ENCODE data around the gene MTUS2.

The MTUS2 gene

DNA sequence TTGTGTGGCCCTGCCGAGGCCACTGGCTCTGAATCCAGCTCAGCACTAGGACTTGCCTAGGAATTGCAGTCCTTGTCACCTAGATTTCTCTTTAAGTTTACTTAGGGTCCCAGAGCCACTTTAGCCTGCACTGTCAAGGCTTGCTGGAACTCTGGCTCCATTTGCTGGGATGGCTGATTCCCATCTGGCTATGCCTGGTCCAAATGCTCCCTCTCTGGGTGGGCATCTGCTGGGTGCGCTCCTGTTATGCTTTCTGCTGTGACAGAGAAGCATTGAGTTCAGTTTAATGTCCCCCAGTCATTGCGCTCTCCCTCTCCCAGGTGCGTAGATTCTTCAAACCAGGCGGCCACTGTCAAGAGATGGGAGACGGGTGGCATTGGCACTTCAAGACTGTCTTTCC, 102.2 kb downstream of the MTUS2 start:
- no peaks in the 10 kb centered on the region for H3K9me3 ChIP-seq (ENCODE audit: control insufficient read depth, low read length)
- no peaks in the 10 kb centered on the region for H3K36me3 ChIP-seq (ENCODE audit: control insufficient read depth, insufficient read depth, low read length)
- no peaks in the 10 kb centered on the region for H3K27me3 ChIP-seq (ENCODE audit: control insufficient read depth, insufficient read depth, low read length)
- H3K4me3 ChIP-seq (ENCODE audit: low read length), result no peak overlapping the region
- H3K9ac ChIP-seq (ENCODE audit: low read length), result no peak overlapping the region
- no peaks in the 10 kb centered on the region for H3K4me1 ChIP-seq (ENCODE audit: control insufficient read depth, insufficient read depth, low read length)

DNA sequence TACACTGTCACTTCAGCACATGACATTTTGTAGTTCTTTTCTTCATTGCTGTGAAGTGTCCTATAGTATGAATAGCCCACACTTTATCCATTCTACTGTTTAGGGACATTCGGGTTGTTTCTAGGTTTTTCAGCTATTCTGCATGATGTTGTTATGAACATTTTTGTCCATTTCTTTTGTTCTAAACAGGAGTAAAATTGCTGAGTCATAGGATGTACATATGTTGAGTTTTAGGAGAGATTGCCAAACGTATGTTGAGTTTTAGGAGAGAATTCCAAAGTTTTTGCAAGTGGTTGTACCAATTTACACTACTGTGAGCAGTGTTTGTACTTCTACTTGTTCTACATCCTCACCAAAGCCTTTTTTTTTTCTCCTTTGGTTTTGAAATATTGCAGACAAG, 115.0 kb downstream of the MTUS2 start:
- Histone ChIP-seq H3K9ac (ENCODE audit: low read length) (no peak overlapping the region), H3K36me3 (ENCODE audit: control insufficient read depth, insufficient read depth, low read length) (no peaks in the 10 kb centered on the region), H3K9me3 (ENCODE audit: control insufficient read depth, low read length) (no peaks in the 10 kb centered on the region), H3K27me3 (ENCODE audit: control insufficient read depth, insufficient read depth, low read length) (no peaks in the 10 kb centered on the region), H3K4me3 (ENCODE audit: low read length) (no peak overlapping the region), H3K4me1 (ENCODE audit: control insufficient read depth, insufficient read depth, low read length) (no peaks in the 10 kb centered on the region)

GRCh38 chr13:28942906-28943305, 122.8 kb downstream of the MTUS2 start:
- Histone ChIP-seq H3K36me3 (ENCODE audit: control insufficient read depth, insufficient read depth, low read length) (no peaks in the 10 kb centered on the region), H3K4me1 (ENCODE audit: control insufficient read depth, insufficient read depth, low read length) (no peaks in the 10 kb centered on the region), H3K9ac (ENCODE audit: low read length) (no peak overlapping the region), H3K27me3 (ENCODE audit: control insufficient read depth, insufficient read depth, low read length) (no peaks in the 10 kb centered on the region), H3K9me3 (ENCODE audit: control insufficient read depth, low read length) (no peaks in the 10 kb centered on the region), H3K4me3 (ENCODE audit: low read length) (no peak overlapping the region)

DNA sequence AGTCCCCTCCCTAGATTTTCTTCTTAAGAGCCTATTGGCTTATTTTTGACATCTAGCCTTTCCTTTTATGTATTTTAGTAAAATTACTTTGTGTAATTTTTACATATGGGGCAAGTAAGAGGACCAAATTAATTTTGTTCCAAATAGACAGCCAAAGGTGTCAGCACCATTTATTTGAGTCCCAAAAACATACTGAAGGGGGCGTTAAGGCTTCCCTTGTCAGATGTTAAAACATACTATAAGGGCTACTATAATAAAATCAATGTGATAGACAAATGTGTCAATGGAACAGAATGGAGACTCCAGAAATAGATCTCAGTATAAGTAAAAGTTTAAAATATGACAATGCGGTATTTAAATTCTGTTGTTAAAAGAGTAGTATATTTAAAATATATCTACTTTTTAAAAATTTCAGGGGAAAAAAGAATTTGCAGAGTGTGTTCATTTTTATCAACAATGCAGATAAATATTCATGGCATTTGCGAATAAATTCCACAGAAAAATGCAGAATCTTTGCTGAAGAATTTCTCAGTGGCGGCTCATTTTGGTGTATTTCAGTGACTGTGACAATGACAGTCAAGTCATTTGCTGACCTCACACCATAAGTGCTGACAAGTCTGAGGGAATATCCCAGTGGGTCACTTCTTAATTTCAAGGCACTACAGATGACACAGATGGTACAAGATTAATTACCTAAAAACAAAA, 133.7 kb downstream of the MTUS2 start:
- no peak overlapping the region for H3K4me3 ChIP-seq (ENCODE audit: low read length)
- no peaks in the 10 kb centered on the region for H3K36me3 ChIP-seq (ENCODE audit: control insufficient read depth, insufficient read depth, low read length)
- H3K9ac ChIP-seq (ENCODE audit: low read length), result no peak overlapping the region
- no peaks in the 10 kb centered on the region for H3K27me3 ChIP-seq (ENCODE audit: control insufficient read depth, insufficient read depth, low read length)
- H3K4me1 ChIP-seq (ENCODE audit: control insufficient read depth, insufficient read depth, low read length), result no peaks in the 10 kb centered on the region
- no peaks in the 10 kb centered on the region for H3K9me3 ChIP-seq (ENCODE audit: control insufficient read depth, low read length)

DNA sequence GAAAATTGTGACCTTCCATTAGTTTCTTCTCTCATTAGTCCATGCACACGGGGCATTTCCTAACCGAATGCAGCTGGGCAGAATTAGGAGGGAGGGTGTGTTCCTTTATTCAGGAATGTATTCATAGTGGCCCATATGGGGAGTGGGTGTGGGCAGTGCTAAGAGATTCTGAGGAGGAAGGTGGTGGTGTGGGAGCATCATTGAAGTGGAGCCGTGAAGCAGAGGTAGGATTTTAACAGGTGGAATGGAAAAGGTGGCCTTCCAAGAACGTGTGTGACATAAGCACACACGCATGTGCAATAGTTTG, 134.2 kb downstream of the MTUS2 start:
- Histone ChIP-seq H3K36me3 (ENCODE audit: control insufficient read depth, insufficient read depth, low read length) (no peaks in the 10 kb centered on the region), H3K27me3 (ENCODE audit: control insufficient read depth, insufficient read depth, low read length) (no peaks in the 10 kb centered on the region), H3K4me3 (ENCODE audit: low read length) (no peak overlapping the region), H3K9ac (ENCODE audit: low read length) (no peak overlapping the region), H3K9me3 (ENCODE audit: control insufficient read depth, low read length) (no peaks in the 10 kb centered on the region), H3K4me1 (ENCODE audit: control insufficient read depth, insufficient read depth, low read length) (no peaks in the 10 kb centered on the region)

DNA sequence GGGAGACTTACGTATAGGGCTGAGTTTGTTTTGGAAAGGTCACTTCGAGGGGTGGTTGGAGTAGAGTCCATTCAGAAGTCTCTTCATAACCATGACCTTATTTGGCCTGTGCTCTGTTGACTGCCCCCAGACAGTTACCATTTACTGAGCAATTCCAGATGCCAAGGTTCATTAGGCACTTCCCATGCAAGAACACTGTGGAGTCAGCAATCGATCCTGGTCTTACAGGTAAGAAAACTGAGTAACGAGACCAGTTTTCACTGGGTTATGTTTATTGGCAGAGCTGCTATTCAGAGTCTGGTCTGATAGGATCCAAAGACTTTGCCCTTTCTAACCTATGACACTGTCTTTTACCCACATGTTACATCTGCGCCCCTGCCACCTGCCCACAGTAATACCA, 134.7 kb downstream of the MTUS2 start:
- no peak overlapping the region for H3K4me3 ChIP-seq (ENCODE audit: low read length)
- no peaks in the 10 kb centered on the region for H3K36me3 ChIP-seq (ENCODE audit: control insufficient read depth, insufficient read depth, low read length)
- H3K9ac ChIP-seq (ENCODE audit: low read length), result no peak overlapping the region
- H3K27me3 ChIP-seq (ENCODE audit: control insufficient read depth, insufficient read depth, low read length), result no peaks in the 10 kb centered on the region
- no peaks in the 10 kb centered on the region for H3K9me3 ChIP-seq (ENCODE audit: control insufficient read depth, low read length)
- no peaks in the 10 kb centered on the region for H3K4me1 ChIP-seq (ENCODE audit: control insufficient read depth, insufficient read depth, low read length)

DNA sequence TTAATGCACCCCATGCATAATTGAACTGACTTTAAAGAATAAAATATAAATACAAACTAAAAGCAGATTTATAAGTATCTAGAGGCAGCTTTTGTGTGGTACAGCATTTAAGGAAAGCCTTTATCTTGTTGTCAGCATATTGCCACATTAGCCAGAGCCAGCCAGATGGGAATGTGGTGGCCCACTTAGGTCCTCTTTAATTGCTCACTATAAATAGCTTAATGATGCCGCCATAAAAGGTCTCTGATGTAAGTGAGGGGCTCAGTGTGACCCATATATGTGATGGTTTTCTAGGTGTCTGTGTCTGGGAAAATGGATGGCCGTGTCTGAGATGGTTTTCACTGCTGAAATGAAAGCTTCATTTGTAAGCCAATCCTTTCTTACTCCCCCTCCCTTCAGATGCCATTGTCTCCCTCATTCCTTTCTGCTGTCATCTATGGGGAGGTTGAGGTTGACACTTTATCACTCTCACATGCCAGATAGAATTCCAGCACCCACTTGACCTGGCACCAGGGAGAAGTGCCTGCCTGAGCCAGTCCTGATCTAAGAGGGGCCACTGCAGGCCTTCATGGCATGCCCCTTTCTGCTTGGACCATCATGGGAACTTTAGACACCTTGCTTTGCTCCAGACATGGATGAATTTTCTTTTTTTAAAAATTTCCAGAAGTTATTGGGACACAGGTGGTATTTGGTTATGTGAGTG, 135.3 kb downstream of the MTUS2 start:
- Histone ChIP-seq H3K4me1 (ENCODE audit: control insufficient read depth, insufficient read depth, low read length) (no peaks in the 10 kb centered on the region), H3K9ac (ENCODE audit: low read length) (no peak overlapping the region), H3K27me3 (ENCODE audit: control insufficient read depth, insufficient read depth, low read length) (no peaks in the 10 kb centered on the region), H3K4me3 (ENCODE audit: low read length) (no peak overlapping the region), H3K9me3 (ENCODE audit: control insufficient read depth, low read length) (no peaks in the 10 kb centered on the region), H3K36me3 (ENCODE audit: control insufficient read depth, insufficient read depth, low read length) (no peaks in the 10 kb centered on the region)

- H3K27me3 ChIP-seq (ENCODE audit: control insufficient read depth, insufficient read depth, low read length), result no peaks in the 10 kb centered on the region
- H3K4me3 ChIP-seq (ENCODE audit: low read length), result no peak overlapping the region
- H3K36me3 ChIP-seq (ENCODE audit: control insufficient read depth, insufficient read depth, low read length), result no peaks in the 10 kb centered on the region
- H3K9ac ChIP-seq (ENCODE audit: low read length), result no peak overlapping the region
- no peaks in the 10 kb centered on the region for H3K4me1 ChIP-seq (ENCODE audit: control insufficient read depth, insufficient read depth, low read length)
- H3K9me3 ChIP-seq (ENCODE audit: control insufficient read depth, low read length), result no peaks in the 10 kb centered on the region
Observed at GRCh38 chr13:28958018-28958417, 137.9 kb downstream of the MTUS2 start.

DNA sequence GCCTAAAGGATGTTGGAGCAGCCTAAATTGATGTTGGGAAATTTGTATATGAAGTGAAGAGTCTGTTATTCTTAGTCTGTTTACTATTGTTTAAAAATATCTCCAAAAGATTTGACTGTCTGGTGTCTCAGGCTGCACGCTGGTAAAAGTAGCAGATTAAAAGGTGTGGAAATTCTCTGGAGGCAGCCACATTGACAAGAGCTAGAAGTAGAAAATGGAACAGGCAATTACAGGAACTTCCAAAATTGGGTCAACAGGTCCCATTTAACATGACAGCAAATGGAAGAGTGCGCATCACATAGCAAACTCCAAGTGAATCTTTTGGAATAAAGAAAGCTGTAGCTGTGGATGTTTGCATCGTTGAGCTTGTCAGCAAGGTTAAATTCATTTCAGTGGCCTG, 138.3 kb downstream of the MTUS2 start:
- Histone ChIP-seq H3K27me3 (ENCODE audit: control insufficient read depth, insufficient read depth, low read length) (no peaks in the 10 kb centered on the region), H3K9me3 (ENCODE audit: control insufficient read depth, low read length) (no peaks in the 10 kb centered on the region), H3K4me3 (ENCODE audit: low read length) (no peak overlapping the region), H3K36me3 (ENCODE audit: control insufficient read depth, insufficient read depth, low read length) (no peaks in the 10 kb centered on the region), H3K4me1 (ENCODE audit: control insufficient read depth, insufficient read depth, low read length) (no peaks in the 10 kb centered on the region), H3K9ac (ENCODE audit: low read length) (no peak overlapping the region)

DNA sequence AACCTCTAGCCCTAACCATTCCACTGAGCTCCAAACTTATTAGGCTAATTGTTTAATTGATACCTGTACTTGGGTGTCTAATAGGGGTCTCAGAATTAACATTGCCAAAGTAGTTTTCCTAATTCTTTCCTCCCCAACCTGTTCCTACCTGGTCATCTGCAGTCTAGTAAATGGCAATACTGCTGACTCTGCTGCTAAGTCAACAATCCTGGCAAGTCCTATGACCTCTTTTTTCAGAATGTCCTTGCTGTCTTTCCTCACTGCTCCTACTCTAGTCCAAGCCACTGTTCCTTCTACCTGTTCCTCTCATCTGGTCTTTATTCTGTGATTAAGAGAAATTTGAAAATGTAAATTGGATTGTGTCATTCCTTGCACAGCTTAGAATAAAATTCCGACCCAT, 143.9 kb downstream of the MTUS2 start:
- Histone ChIP-seq H3K9me3 (ENCODE audit: control insufficient read depth, low read length) (no peaks in the 10 kb centered on the region), H3K9ac (ENCODE audit: low read length) (no peak overlapping the region), H3K27me3 (ENCODE audit: control insufficient read depth, insufficient read depth, low read length) (no peaks in the 10 kb centered on the region), H3K4me1 (ENCODE audit: control insufficient read depth, insufficient read depth, low read length) (no peaks in the 10 kb centered on the region), H3K36me3 (ENCODE audit: control insufficient read depth, insufficient read depth, low read length) (no peaks in the 10 kb centered on the region), H3K4me3 (ENCODE audit: low read length) (no peak overlapping the region)

DNA sequence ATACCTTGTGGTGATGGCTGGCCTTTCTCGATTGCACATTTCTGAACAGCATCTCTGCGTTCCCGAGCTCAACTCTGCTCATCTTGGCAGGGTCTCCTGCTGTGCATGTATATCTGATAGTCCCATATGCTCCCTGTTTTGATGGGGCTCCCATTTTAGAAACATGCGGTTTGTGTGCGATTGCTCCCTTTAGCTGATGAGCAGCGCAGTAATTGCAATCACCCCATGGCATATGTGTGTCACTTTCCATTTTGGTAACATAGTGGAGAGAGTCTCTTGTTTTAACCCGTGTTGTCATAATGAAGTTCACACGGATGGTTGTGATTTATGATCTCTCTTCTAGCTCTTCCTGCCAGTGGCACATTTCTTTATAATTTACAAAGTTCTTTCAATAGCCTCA, 144.7 kb downstream of the MTUS2 start:
- H3K9me3 ChIP-seq (ENCODE audit: control insufficient read depth, low read length), result no peaks in the 10 kb centered on the region
- H3K4me3 ChIP-seq (ENCODE audit: low read length), result no peak overlapping the region
- H3K27me3 ChIP-seq (ENCODE audit: control insufficient read depth, insufficient read depth, low read length), result no peaks in the 10 kb centered on the region
- no peaks in the 10 kb centered on the region for H3K36me3 ChIP-seq (ENCODE audit: control insufficient read depth, insufficient read depth, low read length)
- H3K4me1 ChIP-seq (ENCODE audit: control insufficient read depth, insufficient read depth, low read length), result no peaks in the 10 kb centered on the region
- no peak overlapping the region for H3K9ac ChIP-seq (ENCODE audit: low read length)

- H3K27me3 ChIP-seq (ENCODE audit: control insufficient read depth, insufficient read depth, low read length), result no peaks in the 10 kb centered on the region
- H3K4me3 ChIP-seq (ENCODE audit: low read length), result no peak overlapping the region
- H3K9ac ChIP-seq (ENCODE audit: low read length), result no peak overlapping the region
- no peaks in the 10 kb centered on the region for H3K36me3 ChIP-seq (ENCODE audit: control insufficient read depth, insufficient read depth, low read length)
- no peaks in the 10 kb centered on the region for H3K4me1 ChIP-seq (ENCODE audit: control insufficient read depth, insufficient read depth, low read length)
- no peaks in the 10 kb centered on the region for H3K9me3 ChIP-seq (ENCODE audit: control insufficient read depth, low read length)
Observed at GRCh38 chr13:28967029-28967915, 147.1 kb downstream of the MTUS2 start.

Data from mucosa of stomach (tissue), 1 donor.